Astrocyte of the cerebellum (primary cell): ENCODE results near the gene CDK5RAP2.

ENCODE experiments used
- DNase-seq: peaks from one replicate; pipeline ENCODE4 v3.0.0-alpha.2; 2011; ENCODE audit warnings: low read depth
- H3K4me3 ChIP-seq: 2 replicates; pipeline ENCODE4 v1.5.1; 2011; ENCODE audit warnings: mild to moderate bottlenecking, low read depth, low read length, moderate library complexity
- in situ Hi-C: cut with HindIII; loops from 2 replicates; pipeline ENCODE4 v1.10.0; 2017; ENCODE audit warnings: low sequenced_read_pairs
- TF ChIP-seq, protein P1 (sequence below): IDR thresholded peaks from 2 replicates; pipeline ENCODE4 v1.5.1; 2012; ENCODE audit warnings: low read length, low read depth, moderate library complexity, mild to moderate bottlenecking; ENCODE audit errors: missing control alignments

The CDK5RAP2 gene

DNA sequence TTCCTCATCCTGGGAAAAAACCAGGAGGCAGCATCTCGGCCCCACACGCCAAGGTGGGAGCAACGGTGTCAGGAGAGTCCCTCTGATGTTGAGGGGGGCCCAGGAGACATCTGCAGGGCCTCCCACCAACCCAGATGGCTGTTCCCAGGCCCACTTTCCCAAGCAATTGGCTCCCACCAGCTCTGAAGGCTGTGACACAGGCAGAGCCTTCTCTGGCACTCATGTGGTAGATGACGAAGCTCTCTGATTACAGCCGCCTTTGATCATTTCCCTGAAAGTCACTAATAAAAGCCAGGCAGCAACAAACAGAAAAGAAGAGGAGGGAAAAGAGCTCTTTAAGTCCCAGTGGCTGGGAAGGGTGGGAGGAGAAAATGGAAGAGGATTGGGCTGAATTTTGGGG lies 226.5 kb downstream of the CDK5RAP2 start:
- DNase-seq, result no peak
- H3K4me3 ChIP-seq, result no peak overlapping the region
- in situ Hi-C loops, result no loop called here
- TF ChIP-seq, protein P1, sequence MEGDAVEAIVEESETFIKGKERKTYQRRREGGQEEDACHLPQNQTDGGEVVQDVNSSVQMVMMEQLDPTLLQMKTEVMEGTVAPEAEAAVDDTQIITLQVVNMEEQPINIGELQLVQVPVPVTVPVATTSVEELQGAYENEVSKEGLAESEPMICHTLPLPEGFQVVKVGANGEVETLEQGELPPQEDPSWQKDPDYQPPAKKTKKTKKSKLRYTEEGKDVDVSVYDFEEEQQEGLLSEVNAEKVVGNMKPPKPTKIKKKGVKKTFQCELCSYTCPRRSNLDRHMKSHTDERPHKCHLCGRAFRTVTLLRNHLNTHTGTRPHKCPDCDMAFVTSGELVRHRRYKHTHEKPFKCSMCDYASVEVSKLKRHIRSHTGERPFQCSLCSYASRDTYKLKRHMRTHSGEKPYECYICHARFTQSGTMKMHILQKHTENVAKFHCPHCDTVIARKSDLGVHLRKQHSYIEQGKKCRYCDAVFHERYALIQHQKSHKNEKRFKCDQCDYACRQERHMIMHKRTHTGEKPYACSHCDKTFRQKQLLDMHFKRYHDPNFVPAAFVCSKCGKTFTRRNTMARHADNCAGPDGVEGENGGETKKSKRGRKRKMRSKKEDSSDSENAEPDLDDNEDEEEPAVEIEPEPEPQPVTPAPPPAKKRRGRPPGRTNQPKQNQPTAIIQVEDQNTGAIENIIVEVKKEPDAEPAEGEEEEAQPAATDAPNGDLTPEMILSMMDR, result no peak

DNA sequence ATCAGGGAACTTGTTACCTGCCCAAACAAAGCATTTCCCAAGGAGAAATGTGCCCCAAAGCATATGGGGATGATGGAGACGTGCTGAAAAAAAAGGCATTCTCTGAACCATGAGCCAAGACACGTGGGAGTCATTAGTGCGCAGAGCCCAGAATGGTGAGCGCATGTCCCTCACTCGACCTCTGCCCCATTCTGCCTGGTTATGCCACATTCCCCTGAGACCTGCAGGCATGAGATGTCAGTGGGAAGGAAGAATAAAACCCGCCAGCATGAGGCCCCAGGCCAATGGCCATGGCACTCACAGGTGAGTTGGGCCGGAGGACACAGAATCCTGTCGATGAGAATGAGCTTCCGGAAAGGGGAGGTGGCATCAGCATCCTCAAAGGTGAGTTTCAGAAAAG lies 228.9 kb downstream of the CDK5RAP2 start:
- TF ChIP-seq, protein P1, result no peak
- no peak overlapping the region for H3K4me3 ChIP-seq
- DNase-seq, result no peak
- in situ Hi-C loops, result no loop called here

DNA sequence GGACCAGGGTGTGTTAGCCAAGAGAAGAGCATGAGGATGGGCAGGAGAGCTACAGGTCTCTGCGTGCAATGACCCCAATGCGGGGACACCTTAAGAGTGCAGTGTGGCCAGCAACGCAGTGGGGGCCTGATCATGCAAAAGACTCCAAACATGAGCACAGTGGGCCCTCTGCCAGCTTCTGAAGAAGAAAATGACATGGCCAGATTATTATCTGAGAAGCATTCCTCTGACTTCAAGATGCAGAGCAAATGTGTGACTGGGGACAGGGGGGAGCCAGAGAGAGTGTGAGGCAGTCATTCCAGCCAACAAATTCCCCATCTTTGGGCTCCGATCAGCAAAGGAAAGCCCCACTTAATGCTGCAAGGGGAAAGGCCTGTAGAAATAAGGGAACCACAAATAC lies 229.4 kb downstream of the CDK5RAP2 start:
- no peak overlapping the region for H3K4me3 ChIP-seq
- no peak for DNase-seq
- TF ChIP-seq, protein P1, result no peak
- in situ Hi-C loops, result no loop called here

DNA sequence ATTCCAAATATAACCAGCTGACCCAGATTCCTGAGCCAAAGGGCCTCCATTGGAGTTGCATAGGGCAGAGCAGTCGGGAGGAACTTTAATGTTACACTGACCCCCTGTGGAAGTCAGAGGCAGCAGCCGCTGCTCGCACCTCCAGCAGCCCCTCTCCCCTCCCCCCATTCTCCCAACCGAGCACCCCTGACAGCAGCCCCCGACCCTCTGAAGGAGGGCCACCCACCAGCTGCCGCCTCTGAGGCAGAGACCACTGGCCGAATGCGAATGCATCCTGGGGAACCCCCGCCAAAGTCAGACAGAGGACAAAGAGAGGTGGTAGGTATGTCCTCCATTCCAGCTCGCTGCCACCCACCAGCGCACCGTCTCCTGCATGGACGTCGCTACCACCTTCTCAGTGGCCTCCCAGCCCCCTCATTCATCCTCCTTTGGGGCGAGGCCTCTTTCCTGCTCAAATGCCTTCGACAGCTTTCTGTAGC lies 231.0 kb downstream of the CDK5RAP2 start:
- in situ Hi-C loops, result no loop called here
- H3K4me3 ChIP-seq, result no peak overlapping the region
- peak; percentile 13 for DNase-seq
- TF ChIP-seq, protein P1, result peak; percentile 66

DNA sequence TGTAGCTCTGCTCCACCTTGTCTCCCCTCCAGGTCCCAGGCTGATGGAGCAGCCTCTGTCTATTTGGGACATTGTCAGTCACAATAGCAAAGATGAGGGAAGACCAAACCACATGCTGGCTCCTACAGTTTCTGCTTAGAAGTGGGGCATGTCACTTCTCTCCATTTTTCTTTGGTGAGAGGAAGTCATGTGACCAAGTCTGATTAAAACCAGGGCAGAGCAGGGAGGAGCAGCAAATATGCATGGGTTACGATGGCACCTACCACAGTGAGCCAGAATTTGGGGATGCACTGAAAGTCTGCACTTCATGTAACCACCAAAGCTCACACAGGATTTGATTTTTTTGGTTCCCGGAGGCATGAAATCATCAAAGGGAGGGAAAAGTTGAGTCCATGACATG lies 234.6 kb downstream of the CDK5RAP2 start:
- no peak for DNase-seq
- in situ Hi-C loops, result no loop called here
- TF ChIP-seq, protein P1, result no peak

DNA sequence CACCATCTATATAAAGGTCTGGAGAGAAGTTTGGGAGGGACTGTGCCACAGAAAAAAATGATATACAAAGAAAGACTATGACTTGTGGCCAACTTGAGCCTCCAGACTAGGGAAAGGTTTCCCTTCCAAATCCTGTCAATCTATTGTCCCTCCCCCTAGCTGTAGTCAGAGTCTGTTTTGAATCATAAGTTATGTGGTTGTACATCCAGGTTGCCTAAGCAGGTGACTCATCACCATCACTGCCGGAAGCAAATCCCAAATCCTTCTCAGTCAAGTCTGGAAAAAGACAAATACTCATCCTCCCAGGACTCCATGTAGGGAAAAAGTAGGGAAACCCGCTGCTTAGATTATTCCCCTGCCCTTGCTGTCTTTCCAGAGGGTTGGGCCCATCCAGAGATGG lies 235.7 kb downstream of the CDK5RAP2 start:
- no peak overlapping the region for H3K4me3 ChIP-seq
- peak; percentile 19 for DNase-seq
- in situ Hi-C loops, result no loop called here
- TF ChIP-seq, protein P1, result no peak

More for the DNA sequence above, 234.6 kb downstream of the CDK5RAP2 start:
- no peak overlapping the region for H3K4me3 ChIP-seq

DNA sequence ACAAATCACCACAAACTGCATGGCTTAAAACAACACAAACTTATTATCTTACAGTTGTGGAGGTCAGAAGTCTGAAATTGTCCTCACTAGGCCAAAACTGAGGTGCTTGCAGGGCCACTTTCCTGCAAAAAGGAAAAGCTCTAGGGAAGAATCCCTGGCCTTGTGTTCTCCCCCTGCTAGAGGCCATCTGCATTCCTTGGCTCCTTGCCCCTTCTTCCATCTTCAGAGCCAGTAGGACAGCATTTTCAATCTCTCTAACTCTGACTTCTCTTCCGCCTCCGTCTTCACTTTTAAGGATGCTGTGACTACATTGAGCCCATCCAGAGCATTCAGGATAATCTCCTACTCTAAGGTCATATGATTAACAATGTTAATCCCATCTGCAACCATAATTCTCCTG lies 236.6 kb downstream of the CDK5RAP2 start:
- no peak for DNase-seq
- TF ChIP-seq, protein P1, result no peak
- H3K4me3 ChIP-seq, result no peak overlapping the region
- in situ Hi-C loops, result no loop called here
